ENCODE results near the gene CACNA1C. TPM values are rescaled to one million over a fixed set of nuclear protein-coding genes. Genes with fewer than 3 reads are reported as not detected.

CACNA1C gene
- total and polyA plus RNA-seq, 4 donors: 4.3 to 114 (median 46.3) TPM

- intact Hi-C loops (cut with DNase I): loop anchor here in 1 of 2 donors (10.0 kb wide), 1 partner anchor 373 kb away; no protein-coding TSS in a partner anchor
- no peak for ATAC-seq (ENCODE audit: low FRiP score)
- Histone ChIP-seq H3K4me1 (ENCODE audit: control insufficient read depth in 1 of 2, insufficient read depth in 2 of 2, low read length in 2 of 2) (no peaks in the 10 kb centered on the region), H3K27me3 (ENCODE audit: control insufficient read depth in 1 of 2, insufficient read depth in 2 of 2, low read length in 1 of 2) (no peaks in the 10 kb centered on the region), H3K4me3 (ENCODE audit: low read length in 2 of 2) (no peak overlapping the region), H3K9me3 (ENCODE audit: control insufficient read depth, low read length) (no peaks in the 10 kb centered on the region), H3K27ac (ENCODE audit: low read depth in 1 of 2, low read length in 2 of 2) (no peak overlapping the region), H3K36me3 (ENCODE audit: control insufficient read depth in 1 of 2, insufficient read depth in 2 of 2, low read length in 1 of 2) (no peaks in the 10 kb centered on the region)
- DNase-seq: no peak
- 19 to 24% methylated on average over 4 of the region's 4 CpGs for WGBS, 2 donors
Observed at GRCh38 chr12:2027351-2027750, 25.4 kb upstream of the CACNA1C start.

- intact Hi-C loops (cut with DNase I): loop anchor here (5.0 to 10.0 kb wide), 2 partner anchors 233 to 375 kb away; no protein-coding TSS in a partner anchor
- Histone ChIP-seq H3K4me3 (ENCODE audit: low read length in 2 of 2) (no peak overlapping the region), H3K27me3 (ENCODE audit: control insufficient read depth in 1 of 2, insufficient read depth in 2 of 2, low read length in 1 of 2) (no peaks in the 10 kb centered on the region), H3K36me3 (ENCODE audit: control insufficient read depth in 1 of 2, insufficient read depth in 2 of 2, low read length in 1 of 2) (no peaks in the 10 kb centered on the region), H3K9me3 (ENCODE audit: control insufficient read depth, low read length) (no peaks in the 10 kb centered on the region), H3K27ac (ENCODE audit: low read depth in 1 of 2, low read length in 2 of 2) (no peak overlapping the region), H3K4me1 (ENCODE audit: control insufficient read depth in 1 of 2, insufficient read depth in 2 of 2, low read length in 2 of 2) (no peaks in the 10 kb centered on the region)
- DNase-seq (no peak), ATAC-seq (ENCODE audit: low FRiP score) (no peak)
- 97 to 99% methylated on average over 3 of the region's 3 CpGs for WGBS, 2 donors
Observed at GRCh38 chr12:2029851-2030250, 22.9 kb upstream of the CACNA1C start.

- intact Hi-C loops (cut with DNase I): loop anchor here (5.0 to 10.0 kb wide), 2 partner anchors 235 to 378 kb away; no protein-coding TSS in a partner anchor
- ATAC-seq (ENCODE audit: low FRiP score) (no peak), DNase-seq (no peak)
- H3K4me1 ChIP-seq (ENCODE audit: control insufficient read depth in 1 of 2, insufficient read depth in 2 of 2, low read length in 2 of 2): no peaks in the 10 kb centered on the region
- H3K27ac ChIP-seq (ENCODE audit: low read depth in 1 of 2, low read length in 2 of 2): no peak overlapping the region
- no peaks in the 10 kb centered on the region for H3K27me3 ChIP-seq (ENCODE audit: control insufficient read depth in 1 of 2, insufficient read depth in 2 of 2, low read length in 1 of 2)
- H3K9me3 ChIP-seq (ENCODE audit: control insufficient read depth, low read length): no peaks in the 10 kb centered on the region
- no peaks in the 10 kb centered on the region for H3K36me3 ChIP-seq (ENCODE audit: control insufficient read depth in 1 of 2, insufficient read depth in 2 of 2, low read length in 1 of 2)
- H3K4me3 ChIP-seq (ENCODE audit: low read length in 2 of 2): no peak overlapping the region
- 80 to 82% methylated on average over 8 of the region's 8 CpGs for WGBS, 2 donors
Observed at GRCh38 chr12:2032506-2032905, 20.3 kb upstream of the CACNA1C start.

- intact Hi-C loops (cut with DNase I): loop anchor here (1.0 to 10.0 kb wide), 6 partner anchors 33 to 547 kb away; partner anchors contain the start of gene DCP1B (in 1 of the 2)
- H3K4me1 ChIP-seq (ENCODE audit: control insufficient read depth in 1 of 2, insufficient read depth in 2 of 2, low read length in 2 of 2): no peaks in the 10 kb centered on the region
- no peak overlapping the region for H3K27ac ChIP-seq (ENCODE audit: low read depth in 1 of 2, low read length in 2 of 2)
- peak; percentile 92 to 98 for DNase-seq
- ATAC-seq (ENCODE audit: low FRiP score): peak; percentile 95
- no peaks in the 10 kb centered on the region for H3K36me3 ChIP-seq (ENCODE audit: control insufficient read depth in 1 of 2, insufficient read depth in 2 of 2, low read length in 1 of 2)
- no peak overlapping the region for H3K4me3 ChIP-seq (ENCODE audit: low read length in 2 of 2)
- H3K9me3 ChIP-seq (ENCODE audit: control insufficient read depth, low read length): no peaks in the 10 kb centered on the region
- no peaks in the 10 kb centered on the region for H3K27me3 ChIP-seq (ENCODE audit: control insufficient read depth in 1 of 2, insufficient read depth in 2 of 2, low read length in 1 of 2)
- 11 to 12% methylated on average over 47 of the region's 47 CpGs for WGBS, 2 donors
Observed at GRCh38 chr12:2034633-2035430, 18.0 kb upstream of the CACNA1C start.

GRCh38 chr12:2035431-2036055 is 17.2 kb upstream of the CACNA1C start:
- no peak overlapping the region for H3K27ac ChIP-seq (ENCODE audit: low read depth in 1 of 2, low read length in 2 of 2)
- ATAC-seq (ENCODE audit: low FRiP score) (no peak), DNase-seq (no peak)
- 72 to 77% methylated on average over 15 of the region's 15 CpGs for WGBS, 2 donors
- intact Hi-C loops (cut with DNase I): loop anchor here (1.0 to 10.0 kb wide), 5 partner anchors 33 to 547 kb away; partner anchors contain the start of gene DCP1B (in 1 of the 2)
- H3K4me1 ChIP-seq (ENCODE audit: control insufficient read depth in 1 of 2, insufficient read depth in 2 of 2, low read length in 2 of 2): no peaks in the 10 kb centered on the region
- no peak overlapping the region for H3K4me3 ChIP-seq (ENCODE audit: low read length in 2 of 2)
- no peaks in the 10 kb centered on the region for H3K9me3 ChIP-seq (ENCODE audit: control insufficient read depth, low read length)
- H3K36me3 ChIP-seq (ENCODE audit: control insufficient read depth in 1 of 2, insufficient read depth in 2 of 2, low read length in 1 of 2): no peaks in the 10 kb centered on the region
- H3K27me3 ChIP-seq (ENCODE audit: control insufficient read depth in 1 of 2, insufficient read depth in 2 of 2, low read length in 1 of 2): no peaks in the 10 kb centered on the region

- ATAC-seq (ENCODE audit: low FRiP score): no peak
- Histone ChIP-seq H3K4me1 (ENCODE audit: control insufficient read depth in 1 of 2, insufficient read depth in 2 of 2, low read length in 2 of 2) (no peaks in the 10 kb centered on the region), H3K4me3 (ENCODE audit: low read length in 2 of 2) (no peak overlapping the region), H3K36me3 (ENCODE audit: control insufficient read depth in 1 of 2, insufficient read depth in 2 of 2, low read length in 1 of 2) (no peaks in the 10 kb centered on the region), H3K27ac (ENCODE audit: low read depth in 1 of 2, low read length in 2 of 2) (no peak overlapping the region), H3K27me3 (ENCODE audit: control insufficient read depth in 1 of 2, insufficient read depth in 2 of 2, low read length in 1 of 2) (no peaks in the 10 kb centered on the region), H3K9me3 (ENCODE audit: control insufficient read depth, low read length) (no peaks in the 10 kb centered on the region)
- DNase-seq: no peak
- intact Hi-C loops (cut with DNase I): loop anchor here (5.0 to 10.0 kb wide), 4 partner anchors 37 to 543 kb away; partner anchors contain the start of gene DCP1B (in 1 of the 2)
Observed at GRCh38 chr12:2039034-2039433, 13.8 kb upstream of the CACNA1C start.

- H3K4me3 ChIP-seq (ENCODE audit: low read length in 2 of 2): no peak overlapping the region
- H3K9me3 ChIP-seq (ENCODE audit: control insufficient read depth, low read length): no peaks in the 10 kb centered on the region
- 91 to 94% methylated on average over 2 of the region's 2 CpGs for WGBS, 2 donors
- H3K4me1 ChIP-seq (ENCODE audit: control insufficient read depth in 1 of 2, insufficient read depth in 2 of 2, low read length in 2 of 2): no peaks in the 10 kb centered on the region
- H3K27me3 ChIP-seq (ENCODE audit: control insufficient read depth in 1 of 2, insufficient read depth in 2 of 2, low read length in 1 of 2): no peaks in the 10 kb centered on the region
- no peaks in the 10 kb centered on the region for H3K36me3 ChIP-seq (ENCODE audit: control insufficient read depth in 1 of 2, insufficient read depth in 2 of 2, low read length in 1 of 2)
- H3K27ac ChIP-seq (ENCODE audit: low read depth in 1 of 2, low read length in 2 of 2): no peak overlapping the region
- no peak for ATAC-seq (ENCODE audit: low FRiP score)
- intact Hi-C loops (cut with DNase I): no loop called here
- no peak for DNase-seq
Observed at GRCh38 chr12:2043054-2043453, 9.7 kb upstream of the CACNA1C start.

- intact Hi-C loops (cut with DNase I): no loop called here
- Histone ChIP-seq H3K9me3 (ENCODE audit: control insufficient read depth, low read length) (no peaks in the 10 kb centered on the region), H3K4me1 (ENCODE audit: control insufficient read depth in 1 of 2, insufficient read depth in 2 of 2, low read length in 2 of 2) (no peaks in the 10 kb centered on the region), H3K36me3 (ENCODE audit: control insufficient read depth in 1 of 2, insufficient read depth in 2 of 2, low read length in 1 of 2) (no peaks in the 10 kb centered on the region), H3K27ac (ENCODE audit: low read depth in 1 of 2, low read length in 2 of 2) (no peak overlapping the region), H3K4me3 (ENCODE audit: low read length in 2 of 2) (no peak overlapping the region), H3K27me3 (ENCODE audit: control insufficient read depth in 1 of 2, insufficient read depth in 2 of 2, low read length in 1 of 2) (no peaks in the 10 kb centered on the region)
- no peak for ATAC-seq (ENCODE audit: low FRiP score)
- WGBS, 2 donors: 92 to 95% methylated on average over 6 of the region's 6 CpGs
- DNase-seq: no peak
Observed at GRCh38 chr12:2044165-2044564, 8.6 kb upstream of the CACNA1C start.
